GM12874 (cell line): ENCODE measurements around the gene LRP1-AS.

Experiments
- CTCF ChIP-seq: IDR thresholded peaks from 2 replicates; pipeline ENCODE4 v1.5.1; 2011; ENCODE audit warnings: low read depth, mild to moderate bottlenecking, control low read depth, low read length, moderate library complexity; ENCODE audit not compliant: insufficient read depth

Gene LRP1-AS

GRCh38 chr12:57152639-57153038, 5.2 kb upstream of the LRP1-AS start:
- no peak for TF ChIP-seq CTCF

- TF ChIP-seq CTCF, result no peak
Measured at GRCh38 chr12:57151741-57152630, 4.6 kb upstream of the LRP1-AS start.

- no peak for TF ChIP-seq CTCF
Measured at GRCh38 chr12:57150400-57151000, 3.1 kb upstream of the LRP1-AS start.

GRCh38 chr12:57149245-57149900, 2.0 kb upstream of the LRP1-AS start:
- TF ChIP-seq CTCF, result no peak

GRCh38 chr12:57148469-57149244, 1.2 kb upstream of the LRP1-AS start:
- TF ChIP-seq CTCF, result no peak

- no peak for TF ChIP-seq CTCF
Measured at GRCh38 chr12:57146092-57146491, 1.3 kb downstream of the LRP1-AS start.
